EL (cell line): ENCODE data around the gene BMP8B.
A peak's percentile ranks its signal among the peaks of the same experiment; 100 is the strongest.
"Not testable (repeated sequence)": the region's sequence is repeated elsewhere in the genome, so short reads cannot be mapped to it uniquely, and the experiment has no call there.

Source experiments
- DNase-seq: peaks from one replicate; pipeline ENCODE4 v3.0.0-alpha.2; 2016

BMP8B gene

DNA sequence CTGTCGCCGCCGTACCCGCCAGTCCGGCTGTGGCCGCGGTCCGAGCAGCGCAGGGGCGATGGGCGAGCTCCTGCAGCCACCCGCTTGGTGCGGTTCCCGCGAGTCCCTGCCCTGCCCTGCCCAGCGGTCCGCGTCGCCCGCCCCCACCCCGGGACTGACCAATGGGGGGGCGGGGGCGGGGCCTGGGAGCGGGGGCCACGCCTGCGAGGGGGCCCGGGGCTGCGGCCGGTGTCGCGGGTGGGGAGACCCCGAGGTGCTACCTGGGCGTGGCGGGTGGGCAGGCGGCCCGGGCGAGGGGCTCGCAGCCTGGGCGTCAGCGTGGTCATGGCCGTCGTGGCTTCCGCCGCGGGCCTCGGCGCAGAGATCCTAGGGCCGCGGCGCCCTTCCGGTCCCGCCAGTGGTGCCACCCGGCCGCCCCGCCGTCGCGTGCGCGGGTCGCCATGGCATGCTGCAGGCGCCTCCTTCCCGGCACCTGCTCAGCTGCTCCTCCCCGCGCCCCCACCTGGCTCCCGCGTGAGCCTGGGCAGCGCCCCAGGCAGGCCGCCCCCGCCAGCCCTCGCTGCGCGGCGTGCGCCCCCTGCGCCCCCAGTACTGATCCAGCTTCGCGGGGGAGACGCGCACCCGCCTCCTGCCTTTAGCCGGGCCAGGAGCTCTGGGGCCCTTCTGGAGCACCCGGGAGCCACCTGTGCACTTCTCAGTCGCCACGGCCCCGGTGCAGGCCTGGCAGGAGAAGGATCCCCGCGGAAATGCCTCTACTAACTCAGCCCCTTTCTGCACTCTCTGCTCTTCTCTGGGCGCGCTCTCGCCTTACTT lies at the start of gene BMP8B:
Gene BMP8B (minus strand): TSS at position 108 of the 813 bp plus-strand sequence. CDS start 380 bp downstream, outside the sequence.
- DNase-seq = peak; percentile 43

GRCh38 chr1:39836595-39837110 lies 48.0 kb upstream of the BMP8B start:
- no peak for DNase-seq

- DNase-seq = no peak
These were observed 47.4 kb upstream of the BMP8B start for GRCh38 chr1:39835935-39836594.

- no peak for DNase-seq
These were observed 46.4 kb upstream of the BMP8B start for GRCh38 chr1:39835110-39835509.

DNA sequence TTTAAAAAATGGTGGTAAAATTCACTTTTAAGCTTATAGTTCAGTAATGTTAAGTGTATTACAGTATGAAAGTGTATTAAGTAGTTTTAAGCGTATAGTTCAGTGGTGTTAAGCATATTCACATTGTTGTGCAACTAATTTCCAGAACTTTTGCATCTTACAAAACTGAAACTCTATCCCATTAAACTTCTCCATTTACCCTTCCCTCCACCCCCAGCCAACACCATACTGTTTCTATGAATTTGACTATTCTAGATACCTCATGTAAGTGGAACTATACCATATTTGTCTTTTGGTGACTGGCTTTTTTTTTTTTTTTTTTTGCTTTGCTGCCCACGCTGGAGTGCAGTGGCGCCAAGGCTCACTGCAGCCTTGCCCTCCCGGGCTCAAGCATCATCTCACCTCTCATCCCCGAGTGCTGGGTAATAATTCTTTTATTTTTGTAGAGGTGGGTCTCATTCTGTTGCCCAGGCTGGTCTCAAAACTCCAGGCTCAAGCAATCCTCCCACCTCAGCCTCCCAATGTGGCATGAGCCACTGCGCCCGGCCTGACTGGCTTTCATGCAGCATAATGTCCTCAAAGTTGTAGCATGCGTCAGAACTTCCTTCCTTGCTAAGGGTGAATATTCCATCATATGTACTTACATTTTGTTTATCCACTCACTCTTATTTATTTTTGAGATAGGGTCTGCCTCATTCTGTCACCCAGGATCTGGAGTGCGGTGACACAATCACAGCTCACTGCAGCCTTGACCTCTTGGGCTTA lies 45.1 kb upstream of the BMP8B start:
- no peak for DNase-seq

DNA sequence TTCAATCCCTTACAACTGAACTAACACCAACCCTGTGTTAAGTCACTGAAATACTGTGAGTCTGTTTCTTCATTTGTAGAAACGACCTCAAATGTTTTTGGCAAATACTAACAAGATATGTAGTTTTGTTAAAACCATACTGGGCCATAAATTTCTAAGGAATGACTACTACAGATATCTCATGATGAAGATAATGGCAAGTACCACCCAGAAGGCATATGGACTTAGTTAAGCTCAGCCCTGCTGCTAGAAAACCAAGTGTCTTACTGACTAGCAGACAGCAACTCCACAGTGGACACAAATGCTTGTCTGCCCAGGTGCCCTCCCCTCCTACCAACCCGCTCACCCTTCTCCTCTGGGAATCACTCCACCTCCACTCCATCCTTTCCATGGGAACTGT lies 44.5 kb upstream of the BMP8B start:
- no peak for DNase-seq

DNA sequence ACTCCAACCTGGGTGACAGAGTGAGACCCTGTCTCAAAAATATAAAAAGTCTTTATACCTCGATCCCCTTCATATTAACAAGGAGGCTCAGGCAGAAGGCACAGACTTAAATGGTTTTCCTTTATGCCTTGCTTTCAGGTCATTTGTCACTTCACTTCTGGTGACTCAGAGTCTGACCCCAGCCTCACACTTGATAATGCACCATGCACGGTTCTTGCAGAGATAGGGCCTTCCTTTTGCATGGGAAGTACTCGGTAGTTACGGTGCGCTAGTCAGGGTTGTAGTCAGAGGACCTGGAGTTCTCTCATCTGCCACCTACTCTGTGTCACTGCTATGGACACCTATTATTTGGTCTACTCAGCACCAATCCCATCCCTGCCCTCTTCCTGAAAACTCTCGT lies 43.6 kb upstream of the BMP8B start:
- no peak for DNase-seq

GRCh38 chr1:39829791-39830533 lies 41.3 kb upstream of the BMP8B start:
- peak; percentile 67 for DNase-seq

GRCh38 chr1:39828734-39829133 lies 40.1 kb upstream of the BMP8B start:
- no peak for DNase-seq

GRCh38 chr1:39828255-39828654 lies 39.6 kb upstream of the BMP8B start:
- not testable (repeated sequence) for DNase-seq

DNA sequence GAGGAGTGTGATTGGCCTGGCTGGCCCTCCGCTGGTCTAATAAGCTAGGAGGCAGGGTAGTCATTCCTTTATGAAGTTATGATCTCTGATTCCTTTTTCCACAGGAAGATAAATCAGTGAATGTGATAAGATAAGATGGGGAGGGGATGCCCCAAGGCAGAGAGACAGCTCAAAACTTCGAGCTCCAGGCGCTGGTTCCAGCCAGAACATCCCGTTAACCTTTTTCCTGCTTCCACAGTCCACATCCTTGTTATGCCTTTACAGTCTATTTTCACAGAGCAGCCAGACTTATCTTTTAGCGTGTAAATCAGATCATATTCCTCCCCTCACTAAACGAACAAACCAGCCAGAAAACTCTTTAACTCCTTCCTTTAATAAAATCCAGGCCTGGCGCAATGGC lies 38.5 kb upstream of the BMP8B start:
- DNase-seq = no peak

DNA sequence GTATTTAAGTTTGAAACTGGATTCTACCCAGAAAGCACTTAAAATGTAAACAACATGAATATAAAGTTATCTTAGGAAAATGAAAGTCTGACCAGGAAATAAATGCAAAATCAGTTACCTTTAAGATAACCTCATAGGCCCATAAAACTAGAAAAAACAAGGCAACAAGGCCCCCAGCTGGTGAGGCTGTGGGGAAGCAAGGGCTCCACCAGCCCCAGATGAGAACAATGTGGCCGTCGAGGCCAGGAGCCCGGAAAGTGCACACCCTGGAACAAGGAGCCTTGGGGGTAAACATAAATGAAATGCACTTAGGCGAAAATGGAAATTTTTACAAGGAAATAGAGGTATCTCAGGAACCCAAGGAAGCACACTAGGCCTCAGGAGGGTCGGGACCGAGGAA lies 37.9 kb upstream of the BMP8B start:
- no peak for DNase-seq

- DNase-seq = no peak
These were observed 36.8 kb upstream of the BMP8B start for GRCh38 chr1:39825432-39825941.

GRCh38 chr1:39823450-39823849 lies 34.8 kb upstream of the BMP8B start:
- not testable (repeated sequence) for DNase-seq

- DNase-seq = peak; percentile 45
These were observed 33.5 kb upstream of the BMP8B start for GRCh38 chr1:39822146-39822545.

DNA sequence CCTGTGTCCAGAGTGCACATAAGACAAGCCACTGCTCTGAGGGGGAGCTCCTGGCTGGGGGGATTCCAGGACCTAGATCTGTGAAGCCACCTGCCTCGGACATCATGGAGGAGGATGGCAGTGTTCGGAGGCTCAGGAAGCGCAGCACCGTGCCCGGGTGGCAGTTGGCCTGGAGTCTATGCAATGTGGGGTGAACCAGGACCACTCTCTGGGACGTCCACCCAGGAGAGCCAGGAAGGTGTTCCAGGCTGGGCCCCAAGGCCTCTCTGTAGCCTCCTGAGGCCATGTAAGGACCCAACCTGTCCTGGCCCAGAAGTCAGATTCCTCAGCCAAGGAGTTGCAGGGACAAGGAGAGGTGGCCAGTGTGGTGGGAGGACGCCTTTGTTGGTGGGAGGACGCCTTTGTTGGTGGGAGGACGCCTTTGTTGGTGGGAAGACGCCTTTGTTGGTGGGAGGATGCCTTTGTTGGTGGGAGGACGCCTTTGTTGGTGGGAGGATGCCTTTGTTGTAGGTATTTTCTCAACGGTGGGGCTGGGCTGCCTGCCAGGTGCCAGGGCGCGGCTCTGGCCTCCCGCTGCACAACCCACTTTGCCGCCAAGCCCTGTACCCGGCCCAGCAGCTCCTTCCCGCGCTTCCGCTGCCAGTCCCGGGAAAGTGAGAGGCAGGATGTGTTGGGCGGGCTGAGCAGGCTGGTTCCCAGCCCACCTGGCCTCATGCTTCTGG lies 30.6 kb upstream of the BMP8B start:
- DNase-seq = no peak

GRCh38 chr1:39818482-39818881 lies 29.8 kb upstream of the BMP8B start:
- no peak for DNase-seq

GRCh38 chr1:39817091-39817932 lies 28.6 kb upstream of the BMP8B start:
- not testable (repeated sequence) for DNase-seq

DNA sequence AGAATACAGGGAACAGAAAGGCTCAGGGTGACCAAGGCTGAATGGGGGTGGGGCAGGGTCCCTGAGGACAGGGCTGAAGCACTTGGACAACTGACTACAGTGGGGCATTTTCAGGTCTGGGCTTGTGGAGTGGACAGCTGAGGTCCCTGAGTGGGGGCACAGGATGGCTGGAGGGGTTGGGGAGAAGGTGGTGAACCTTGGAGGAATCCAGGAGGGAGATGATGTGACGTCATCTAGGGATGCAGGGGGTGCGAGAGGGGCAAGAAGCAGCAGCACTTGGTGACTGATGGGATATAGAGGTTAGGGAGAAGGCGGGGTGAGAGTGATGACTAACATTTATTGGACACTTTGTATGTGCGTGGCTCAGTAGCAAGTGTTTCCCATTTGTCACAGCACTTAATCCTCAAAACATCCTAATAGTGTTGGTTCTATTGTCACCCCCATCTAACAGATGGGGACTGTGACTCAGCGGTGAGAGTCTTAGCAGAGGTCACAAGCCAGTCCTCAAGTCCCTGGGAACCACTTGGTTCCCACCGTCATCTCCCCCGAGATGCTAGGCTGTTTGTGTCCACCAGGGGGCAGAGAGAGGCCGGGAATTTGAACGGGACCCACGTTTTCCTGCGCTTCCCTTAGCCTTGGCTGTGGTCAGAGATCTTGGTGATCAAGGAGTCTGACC lies 27.9 kb upstream of the BMP8B start:
- DNase-seq = peak; percentile 87

DNA sequence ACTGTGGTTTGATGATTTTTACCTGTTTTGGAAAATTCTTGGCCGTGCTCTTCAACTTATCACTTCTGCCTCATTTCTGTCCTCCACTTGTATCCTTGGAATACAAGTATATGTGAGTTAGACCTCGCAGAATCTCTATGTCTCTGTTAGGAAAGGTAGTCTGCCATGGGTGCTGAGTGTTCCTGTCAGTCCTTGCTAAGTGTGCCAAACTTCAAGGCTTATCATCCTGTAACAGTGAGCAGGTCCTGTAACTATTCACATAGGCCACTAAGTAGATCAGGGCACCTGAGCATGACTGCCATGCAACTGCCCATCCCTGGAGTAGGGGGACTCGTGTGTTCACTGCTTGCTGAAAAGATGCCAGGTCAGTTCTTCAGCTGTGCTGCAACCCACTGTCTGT lies 24.2 kb upstream of the BMP8B start:
- no peak for DNase-seq
